Measurements from ENCODE around the gene FBRSL1. TPM values are rescaled to one million over a fixed set of nuclear protein-coding genes. Genes with fewer than 3 reads are reported as not detected.

Gene FBRSL1
- polyA plus RNA-seq, 1 of the 3 experiments (the other 2 are of a cell fraction) = 5.5 TPM

GRCh38 chr12:132558861-132559623 is 69.1 kb downstream of the FBRSL1 start (continued):
- TF ChIP-seq REST (IDR thresholded peaks at IDR 0.05; ENCODE audit: low read depth, low read length) = no peak
- TF ChIP-seq GABPA (IDR thresholded peaks at IDR 0.05; ENCODE audit: low read depth) = no peak
- TF ChIP-seq USF2 (IDR thresholded peaks at IDR 0.05; ENCODE audit: borderline replicate concordance, low read depth, low read length) = no peak
- no peak for TF ChIP-seq CHD2 (IDR thresholded peaks at IDR 0.05; ENCODE audit: low read length, partially characterized antibody)
- no peak for TF ChIP-seq USF1 (IDR thresholded peaks at IDR 0.05; ENCODE audit: borderline replicate concordance, low read depth)
- no peak for TF ChIP-seq RFX5 (IDR thresholded peaks at IDR 0.05; ENCODE audit: low read length)
- TF ChIP-seq MXI1 (IDR thresholded peaks at IDR 0.05; ENCODE audit: low read depth, low read length) = no peak
- no peak for TF ChIP-seq IRF3 (IDR thresholded peaks at IDR 0.05; ENCODE audit: low read depth, low read length)
- no peak for TF ChIP-seq EZH2phosphoT487 (IDR thresholded peaks at IDR 0.05; ENCODE audit: borderline replicate concordance, low read depth)
- TF ChIP-seq ELF1 (IDR thresholded peaks at IDR 0.05) = no peak
- TF ChIP-seq TCF12 (IDR thresholded peaks at IDR 0.05) = no peak

All from SK-N-SH (cell line).